ENCODE results near the gene MAZ.
"Not testable (repeated sequence)": the region's sequence is repeated elsewhere in the genome, so short reads cannot be mapped to it uniquely, and the experiment has no call there.

Gene MAZ

DNA sequence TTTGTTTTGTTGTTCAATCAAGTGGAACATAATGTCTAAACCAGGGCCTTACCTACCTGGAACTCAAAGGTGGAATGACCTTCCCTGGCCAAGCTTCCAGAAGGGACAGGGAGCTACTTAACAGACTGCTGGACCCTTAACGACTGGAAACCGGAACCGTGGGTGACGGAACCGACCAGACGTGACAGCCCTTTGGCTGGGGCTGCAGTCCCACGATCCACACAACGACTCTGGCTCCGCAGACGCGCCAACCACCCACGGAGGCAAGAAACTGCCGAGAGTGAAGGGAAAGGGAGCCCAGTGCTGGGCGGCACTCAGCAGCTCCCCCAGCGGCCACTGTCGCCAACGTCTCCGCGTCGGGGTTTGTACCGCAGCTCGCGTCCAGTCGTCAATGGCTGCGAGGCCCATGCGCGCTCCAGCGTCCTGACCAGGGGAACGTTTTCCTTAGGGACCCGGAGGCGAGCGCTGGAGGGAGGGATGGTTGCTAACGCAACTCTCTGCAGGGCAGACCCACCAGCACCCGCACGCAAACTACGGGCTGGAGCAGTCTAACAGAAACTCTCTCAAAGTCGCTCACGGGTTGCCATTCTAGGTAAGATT lies 21.3 kb upstream of the MAZ start:
- DNase-seq = peak; percentile 89

DNA sequence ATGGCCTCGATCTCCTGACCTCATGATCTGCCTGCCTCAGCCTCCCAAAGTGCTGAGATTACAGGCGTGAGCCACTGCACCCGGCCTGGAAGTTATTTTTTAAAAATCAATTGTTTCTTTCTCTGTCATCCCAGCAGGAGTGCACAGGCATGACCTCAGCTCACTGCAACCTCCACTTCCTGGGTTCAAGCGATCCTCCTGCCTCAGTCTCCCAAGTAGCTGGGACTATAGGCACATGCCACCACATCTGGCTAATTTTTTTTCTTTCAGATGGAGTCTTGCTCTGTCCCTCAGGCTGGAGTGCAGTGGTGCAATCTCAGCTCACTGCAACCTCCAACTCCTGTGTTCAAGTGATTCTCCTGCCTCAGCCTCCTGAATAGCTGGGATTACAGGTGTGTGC lies 19.2 kb upstream of the MAZ start:
- DNase-seq = not testable (repeated sequence)

DNA sequence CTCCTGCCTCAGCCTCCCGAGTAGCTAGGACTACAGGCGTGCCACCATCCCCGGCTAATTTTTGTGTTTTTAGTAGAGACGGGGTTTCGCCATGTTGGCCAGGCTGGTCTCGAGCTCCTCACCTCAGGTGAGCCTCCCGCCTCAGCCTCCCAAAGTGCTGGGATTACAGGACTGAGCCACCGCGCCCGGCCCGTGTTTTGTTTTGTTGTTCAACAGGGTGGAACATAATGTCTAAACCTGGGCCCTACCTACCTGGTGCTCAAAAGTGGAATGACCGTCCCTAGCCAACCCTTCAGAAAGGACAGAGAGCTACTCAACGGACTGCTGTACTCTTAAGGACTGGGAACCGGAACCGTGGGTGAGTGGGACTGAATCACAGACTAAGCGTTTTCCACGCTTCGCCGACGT lies 16.6 kb upstream of the MAZ start:
- no peak for DNase-seq

DNA sequence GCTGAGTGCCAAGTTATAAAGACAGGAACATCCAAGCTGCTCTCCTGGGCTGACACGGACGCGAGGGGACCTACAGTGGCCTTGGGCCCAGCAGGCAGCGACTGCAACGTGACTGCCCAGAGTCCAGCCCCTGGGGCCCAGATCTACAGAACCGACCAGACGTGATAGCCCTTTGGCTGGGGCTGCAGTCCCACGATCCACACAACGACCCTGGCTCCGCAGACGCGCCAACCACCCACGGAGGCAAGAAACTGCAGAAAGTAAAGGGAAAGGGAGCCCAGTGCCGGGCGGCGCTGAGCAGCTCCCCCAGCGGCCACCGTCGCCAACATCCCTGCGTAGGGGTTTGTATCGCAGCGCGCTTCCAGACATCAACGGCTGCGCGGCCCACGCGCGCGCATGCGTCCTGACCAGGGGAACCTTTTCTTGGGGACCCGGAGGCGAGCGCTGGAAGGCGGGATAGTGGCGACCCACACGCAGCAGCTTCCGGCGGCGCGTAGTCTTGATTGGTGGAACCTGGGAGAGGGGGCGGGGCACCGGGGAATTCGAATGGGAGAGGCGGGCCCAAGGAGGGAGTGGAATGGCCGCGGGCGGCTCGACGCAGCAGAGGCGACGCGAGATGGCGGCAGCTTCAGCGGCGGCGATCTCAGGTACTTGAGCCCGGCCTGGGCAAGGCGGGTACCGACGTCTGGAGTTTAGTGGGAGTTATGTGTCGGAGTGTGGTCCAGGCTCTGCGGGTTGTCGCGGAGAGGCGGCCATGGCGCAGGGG lies 16.0 kb upstream of the MAZ start, which contains the start of gene KIF22:
TSS of gene KIF22 (plus strand) at position 569 of the 766 bp plus-strand sequence. CDS start at position 578, 9 bp downstream.
- peak; percentile 99 for DNase-seq

DNA sequence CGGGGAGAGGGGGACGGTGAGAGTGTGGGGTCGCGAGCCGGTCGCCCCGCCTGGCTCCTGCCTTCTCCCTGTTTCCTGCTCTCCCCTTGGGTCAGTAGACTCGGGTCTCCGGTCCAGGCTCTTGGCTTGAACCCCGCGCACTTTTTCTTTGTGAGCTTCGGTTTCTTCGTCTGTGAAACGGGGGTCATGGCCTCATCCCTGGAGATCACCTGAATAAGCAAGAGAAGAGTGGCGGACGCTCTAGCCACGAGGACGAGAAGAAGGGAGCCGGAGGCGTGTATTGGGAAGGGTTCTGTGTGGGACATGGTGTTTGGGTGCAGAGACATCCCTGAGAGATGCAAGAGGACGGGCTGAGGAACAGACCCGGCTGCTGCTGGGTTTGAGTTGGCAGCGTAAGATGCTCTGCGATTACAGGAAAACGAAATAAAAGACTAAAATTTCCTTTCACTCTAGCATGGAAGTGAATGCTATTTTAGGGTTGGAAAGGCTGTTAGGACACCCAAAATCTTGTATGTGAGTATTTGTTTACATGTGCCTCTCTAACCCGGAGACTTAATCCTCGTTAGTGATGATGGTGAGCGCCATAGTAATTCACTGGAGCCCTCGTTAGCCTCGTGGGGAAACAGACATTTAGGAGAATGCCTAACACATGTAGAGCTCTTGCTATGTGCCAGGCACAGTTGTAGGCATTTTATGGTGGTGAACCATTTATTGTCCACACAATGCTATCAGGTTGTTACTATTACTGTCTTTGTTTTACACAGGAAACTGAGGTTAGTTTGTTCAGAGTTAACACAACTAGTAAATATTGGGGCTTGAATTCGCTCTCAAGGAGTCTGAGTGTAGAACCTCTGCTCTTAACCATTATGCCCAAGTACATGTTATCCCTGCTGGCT lies 15.1 kb upstream of the MAZ start:
- DNase-seq = no peak

DNA sequence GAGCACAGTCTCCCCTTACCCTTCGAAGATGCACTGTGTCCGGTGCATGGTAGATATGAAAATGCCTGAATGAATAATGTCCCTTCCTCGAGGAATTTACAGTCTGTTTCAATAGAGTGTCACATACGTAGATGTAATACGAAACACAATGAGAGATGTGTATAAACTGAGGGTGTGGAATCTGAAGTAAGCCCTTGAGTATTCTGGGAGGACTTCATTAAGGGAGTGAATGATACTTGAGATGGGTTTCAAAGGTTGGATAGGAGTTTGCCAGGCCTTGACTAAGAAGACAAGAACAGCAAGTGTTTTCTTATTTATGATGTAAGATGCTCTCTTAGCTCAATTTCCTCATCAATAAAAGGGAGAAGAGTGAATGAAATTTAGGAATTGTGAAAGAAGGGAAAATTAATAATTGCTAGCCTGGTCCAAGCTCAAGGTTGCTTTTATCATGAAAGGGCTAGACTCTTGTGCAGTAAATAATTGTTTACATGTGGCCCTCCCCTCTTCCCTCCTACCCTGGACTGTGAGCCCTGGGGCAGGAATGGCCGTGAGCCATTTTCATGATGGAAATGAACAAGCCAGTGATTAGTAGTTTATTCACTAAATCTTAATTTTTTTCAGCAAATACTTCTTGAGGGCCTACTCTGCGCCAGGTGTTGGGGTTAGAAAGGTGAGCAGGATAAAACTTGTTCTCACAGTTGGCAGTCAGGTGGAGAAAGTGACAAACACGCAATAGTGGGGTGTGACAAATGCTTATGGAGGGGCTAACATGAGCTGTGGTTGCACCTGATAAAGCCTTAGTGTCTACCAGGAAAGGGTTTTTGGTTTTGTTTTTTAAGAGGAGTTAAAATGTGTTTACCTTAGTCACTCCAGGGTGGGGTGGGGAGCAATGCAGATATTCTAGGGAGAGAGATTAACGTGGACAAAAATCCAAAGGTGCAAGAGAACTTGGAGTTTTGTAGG lies 14.2 kb upstream of the MAZ start:
- DNase-seq = no peak

DNA sequence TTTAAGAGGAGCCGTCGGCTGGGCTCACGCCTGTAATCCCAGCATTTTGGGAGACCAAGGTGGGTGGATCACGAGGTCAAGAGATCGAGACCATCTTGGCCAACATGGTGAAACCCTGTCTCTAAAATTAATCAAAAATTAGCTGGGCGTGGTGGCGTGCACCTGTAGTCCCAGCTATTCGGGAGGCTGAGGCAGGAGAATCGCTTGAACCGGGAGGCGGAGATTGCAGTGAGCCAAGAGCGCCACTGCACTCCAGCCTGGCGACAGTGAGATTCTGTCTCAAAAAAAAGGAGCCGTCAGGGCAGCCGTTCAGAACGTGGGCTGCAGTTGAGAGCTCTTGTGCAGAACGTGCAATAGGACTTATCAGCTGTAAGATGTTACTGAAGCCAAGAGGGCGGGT lies 13.2 kb upstream of the MAZ start:
- not testable (repeated sequence) for DNase-seq

DNA sequence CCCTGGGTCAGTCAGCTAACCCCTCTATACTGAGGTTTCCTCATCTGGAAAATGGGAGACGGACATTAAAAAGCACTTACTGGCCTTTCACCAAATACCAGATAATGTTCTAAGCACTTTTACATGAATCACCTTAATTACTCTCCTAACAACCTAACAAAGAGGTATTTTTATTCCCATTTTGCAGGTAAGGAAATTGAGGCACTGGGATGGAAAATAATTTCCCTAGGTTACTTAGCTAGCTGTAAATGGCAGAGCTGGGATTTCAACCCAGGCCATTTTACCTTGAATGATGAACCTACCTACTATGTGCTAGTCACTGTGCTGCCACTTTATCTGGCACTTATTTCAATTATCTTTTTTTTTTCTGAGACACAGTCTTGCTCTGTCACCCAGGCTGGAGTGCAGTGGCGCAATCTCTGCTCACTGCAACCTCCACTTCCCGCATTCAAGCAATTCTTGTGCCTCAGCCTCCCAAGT lies 12.1 kb upstream of the MAZ start:
- no peak for DNase-seq

DNA sequence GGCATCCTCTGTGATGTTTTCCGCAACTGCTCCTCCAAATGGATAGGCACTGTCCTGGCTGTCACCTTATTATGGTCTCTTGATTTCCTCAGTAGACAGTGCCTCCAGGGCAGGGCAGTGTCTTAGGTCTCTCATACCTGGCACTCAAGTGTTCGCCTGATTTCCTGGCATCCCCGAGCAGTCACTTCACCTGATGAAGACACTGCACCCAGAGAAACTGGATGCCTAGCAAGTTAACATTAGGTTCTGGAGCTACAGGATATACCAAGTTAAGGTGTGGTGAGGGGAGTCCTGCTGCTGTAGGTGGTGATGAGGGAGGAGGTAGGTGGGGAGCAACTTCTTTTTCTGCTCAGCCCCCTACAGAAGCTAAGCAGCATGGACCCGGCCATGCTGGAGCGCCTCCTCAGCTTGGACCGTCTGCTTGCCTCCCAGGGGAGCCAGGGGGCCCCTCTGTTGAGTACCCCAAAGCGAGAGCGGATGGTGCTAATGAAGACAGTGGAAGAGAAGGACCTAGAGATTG lies 3.9 kb upstream of the MAZ start:
- no peak for DNase-seq

DNA sequence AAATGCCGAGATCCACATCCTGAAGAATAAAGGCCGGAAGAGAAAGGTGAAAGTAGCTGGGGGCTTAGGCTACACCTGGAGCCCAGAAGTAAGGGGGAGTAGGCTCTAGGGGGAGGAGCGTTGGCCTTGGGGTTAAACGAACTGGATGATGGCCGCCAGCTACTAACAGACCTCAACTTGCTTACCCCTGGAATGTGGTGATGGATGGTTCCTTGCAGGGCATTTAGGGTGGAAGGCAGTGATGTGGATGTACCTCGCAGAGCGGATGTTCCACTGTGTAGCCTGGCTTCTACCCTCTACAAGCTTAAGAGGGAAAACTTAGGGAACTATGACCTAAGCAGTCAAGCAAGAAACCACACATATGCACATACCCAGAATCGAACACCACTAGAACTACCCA lies 2.3 kb upstream of the MAZ start:
- DNase-seq = no peak

DNA sequence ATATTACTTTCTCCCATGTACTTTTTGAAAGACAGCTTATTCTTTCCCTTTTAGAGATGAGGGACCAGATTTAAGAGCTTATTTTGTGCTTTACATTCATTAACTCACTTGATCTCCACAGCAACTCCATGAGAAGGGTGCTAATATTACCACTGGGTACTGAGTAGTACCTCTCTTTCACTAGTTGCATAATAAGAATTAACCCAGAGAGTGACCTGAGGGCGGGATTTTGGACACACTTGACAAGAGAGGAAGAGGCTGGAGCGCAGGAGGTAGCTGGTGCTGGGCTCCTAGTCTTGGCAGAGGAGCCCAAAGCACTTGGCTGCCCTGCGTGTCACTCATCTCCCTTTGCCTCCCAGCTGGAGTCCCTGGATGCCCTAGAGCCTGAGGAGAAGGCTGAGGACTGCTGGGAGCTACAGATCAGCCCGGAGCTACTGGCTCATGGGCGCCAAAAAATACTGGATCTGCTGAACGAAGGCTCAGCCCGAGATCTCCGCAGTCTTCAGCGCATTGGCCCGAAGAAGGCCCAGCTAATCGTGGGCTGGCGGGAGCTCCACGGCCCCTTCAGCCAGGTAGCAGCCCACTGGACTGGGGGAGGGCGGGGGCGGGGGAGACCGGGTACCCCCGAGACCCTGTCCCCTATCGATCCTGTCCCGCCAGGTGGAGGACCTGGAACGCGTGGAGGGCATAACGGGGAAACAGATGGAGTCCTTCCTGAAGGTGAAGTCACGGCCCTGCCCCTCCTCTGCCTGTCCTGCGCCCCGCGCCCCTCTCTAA lies 1.7 kb upstream of the MAZ start:
- no peak for DNase-seq

DNA sequence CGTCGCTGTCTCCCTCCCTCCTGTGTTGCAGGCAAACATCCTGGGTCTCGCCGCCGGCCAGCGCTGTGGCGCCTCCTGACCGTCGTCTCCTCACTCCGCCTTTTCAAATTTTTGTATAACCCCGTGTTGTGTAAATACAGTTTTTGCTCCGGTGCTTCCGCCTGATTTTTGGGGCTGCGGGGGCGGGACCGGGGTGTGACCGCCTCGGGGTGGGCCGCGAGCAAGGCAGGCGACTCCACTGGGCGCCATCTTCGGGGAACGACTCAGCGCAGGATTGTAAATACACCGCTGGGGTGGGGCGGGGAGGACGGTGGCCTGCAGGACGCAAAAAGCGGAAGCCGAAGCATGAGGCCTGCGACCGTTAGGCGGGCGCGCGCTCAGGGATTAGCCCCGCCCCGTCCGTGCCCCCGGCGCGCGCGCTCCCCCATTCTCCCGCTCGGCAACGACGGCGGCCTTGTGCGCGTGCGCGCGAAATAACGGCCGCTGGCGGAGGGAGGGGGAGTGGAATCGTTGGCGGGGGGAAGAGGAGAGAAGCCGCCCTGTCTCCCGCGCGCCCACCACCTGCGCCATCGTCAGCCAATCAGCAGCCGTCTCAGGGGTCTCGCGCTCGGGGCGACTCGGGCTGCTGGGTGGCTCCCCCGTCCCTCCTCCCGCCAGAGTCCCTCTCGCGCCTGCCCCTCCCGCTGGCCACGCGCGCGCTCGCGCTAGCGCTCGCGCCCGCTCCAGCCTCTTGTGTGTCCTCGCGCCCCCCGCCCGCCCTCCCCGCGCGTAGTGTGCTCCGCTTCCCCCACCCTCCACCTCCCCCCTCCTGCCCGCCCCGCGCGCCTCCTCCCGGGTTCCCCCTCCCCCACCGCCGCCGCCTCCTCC lies 864 bp upstream of the MAZ start:
- DNase-seq = peak; percentile 98

DNA sequence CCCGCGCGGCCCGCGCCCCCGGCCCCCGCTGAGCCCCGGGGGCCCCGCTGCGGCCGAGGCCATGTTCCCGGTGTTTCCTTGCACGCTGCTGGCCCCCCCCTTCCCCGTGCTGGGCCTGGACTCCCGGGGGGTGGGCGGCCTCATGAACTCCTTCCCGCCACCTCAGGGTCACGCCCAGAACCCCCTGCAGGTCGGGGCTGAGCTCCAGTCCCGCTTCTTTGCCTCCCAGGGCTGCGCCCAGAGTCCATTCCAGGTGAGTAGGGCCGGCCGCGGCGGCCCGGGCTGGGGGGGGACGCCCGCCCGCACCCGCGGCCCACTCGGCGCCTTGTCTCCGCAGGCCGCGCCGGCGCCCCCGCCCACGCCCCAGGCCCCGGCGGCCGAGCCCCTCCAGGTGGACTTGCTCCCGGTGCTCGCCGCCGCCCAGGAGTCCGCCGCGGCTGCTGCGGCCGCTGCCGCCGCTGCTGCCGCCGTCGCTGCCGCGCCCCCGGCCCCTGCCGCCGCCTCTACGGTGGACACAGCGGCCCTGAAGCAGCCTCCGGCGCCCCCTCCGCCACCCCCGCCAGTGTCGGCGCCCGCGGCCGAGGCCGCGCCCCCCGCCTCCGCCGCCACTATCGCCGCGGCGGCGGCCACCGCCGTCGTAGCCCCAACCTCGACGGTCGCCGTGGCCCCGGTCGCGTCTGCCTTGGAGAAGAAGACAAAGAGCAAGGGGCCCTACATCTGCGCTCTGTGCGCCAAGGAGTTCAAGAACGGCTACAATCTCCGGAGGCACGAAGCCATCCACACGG lies 504 bp downstream of the MAZ start:
- DNase-seq = peak; percentile 87

DNA sequence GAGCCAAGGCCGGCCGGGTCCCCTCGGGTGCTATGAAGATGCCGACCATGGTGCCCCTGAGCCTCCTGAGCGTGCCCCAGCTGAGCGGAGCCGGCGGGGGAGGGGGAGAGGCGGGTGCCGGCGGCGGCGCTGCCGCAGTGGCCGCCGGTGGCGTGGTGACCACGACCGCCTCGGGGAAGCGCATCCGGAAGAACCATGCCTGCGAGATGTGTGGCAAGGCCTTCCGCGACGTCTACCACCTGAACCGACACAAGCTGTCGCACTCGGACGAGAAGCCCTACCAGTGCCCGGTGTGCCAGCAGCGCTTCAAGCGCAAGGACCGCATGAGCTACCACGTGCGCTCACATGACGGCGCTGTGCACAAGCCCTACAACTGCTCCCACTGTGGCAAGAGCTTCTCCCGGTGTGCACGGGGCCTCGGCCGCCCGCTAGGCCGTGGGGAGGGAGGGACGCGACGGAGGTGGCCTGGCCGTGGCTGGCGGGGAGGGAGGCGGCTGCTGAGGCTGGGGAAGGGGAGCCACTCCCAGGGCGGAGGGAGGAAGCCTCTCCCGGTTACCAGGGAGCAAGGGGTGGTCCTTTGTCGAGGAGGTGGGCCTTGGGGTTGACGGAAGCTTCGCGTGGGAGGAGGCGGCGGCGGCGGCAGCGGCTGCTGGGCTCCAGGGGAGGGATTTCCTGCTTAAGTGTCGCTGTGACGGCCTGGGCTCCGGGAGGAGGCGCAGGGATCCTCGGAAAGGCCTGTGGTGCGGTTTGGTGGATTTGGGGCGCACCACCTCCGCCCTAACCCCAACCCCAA lies 1.3 kb downstream of the MAZ start:
- DNase-seq = peak; percentile 95

DNA sequence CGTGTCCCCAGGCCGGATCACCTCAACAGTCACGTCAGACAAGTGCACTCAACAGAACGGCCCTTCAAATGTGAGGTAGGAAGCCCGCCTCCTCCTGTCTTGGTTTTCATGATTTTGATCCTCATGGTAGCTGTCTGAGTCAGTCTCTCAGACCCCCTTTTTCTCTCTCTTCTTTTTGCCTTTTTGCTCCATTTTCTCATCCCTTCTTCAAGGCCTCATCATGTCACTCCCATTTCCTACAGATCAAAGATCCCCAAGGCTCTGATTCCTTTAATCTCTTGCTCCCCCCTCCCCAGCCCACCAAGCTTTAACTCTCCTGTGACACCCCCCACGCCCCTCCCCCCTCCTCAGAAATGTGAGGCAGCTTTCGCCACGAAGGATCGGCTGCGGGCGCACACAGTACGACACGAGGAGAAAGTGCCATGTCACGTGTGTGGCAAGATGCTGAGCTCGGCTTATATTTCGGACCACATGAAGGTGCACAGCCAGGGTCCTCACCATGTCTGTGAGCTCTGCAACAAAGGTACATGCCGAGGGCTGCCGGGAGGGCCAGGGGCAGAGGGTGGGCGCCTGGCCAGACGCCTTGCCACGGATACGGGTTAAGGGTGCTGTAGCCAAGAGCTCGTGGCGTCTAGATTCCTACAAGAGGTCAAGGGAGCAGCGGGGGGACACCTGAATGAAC lies 2.0 kb downstream of the MAZ start:
- DNase-seq = peak; percentile 78

DNA sequence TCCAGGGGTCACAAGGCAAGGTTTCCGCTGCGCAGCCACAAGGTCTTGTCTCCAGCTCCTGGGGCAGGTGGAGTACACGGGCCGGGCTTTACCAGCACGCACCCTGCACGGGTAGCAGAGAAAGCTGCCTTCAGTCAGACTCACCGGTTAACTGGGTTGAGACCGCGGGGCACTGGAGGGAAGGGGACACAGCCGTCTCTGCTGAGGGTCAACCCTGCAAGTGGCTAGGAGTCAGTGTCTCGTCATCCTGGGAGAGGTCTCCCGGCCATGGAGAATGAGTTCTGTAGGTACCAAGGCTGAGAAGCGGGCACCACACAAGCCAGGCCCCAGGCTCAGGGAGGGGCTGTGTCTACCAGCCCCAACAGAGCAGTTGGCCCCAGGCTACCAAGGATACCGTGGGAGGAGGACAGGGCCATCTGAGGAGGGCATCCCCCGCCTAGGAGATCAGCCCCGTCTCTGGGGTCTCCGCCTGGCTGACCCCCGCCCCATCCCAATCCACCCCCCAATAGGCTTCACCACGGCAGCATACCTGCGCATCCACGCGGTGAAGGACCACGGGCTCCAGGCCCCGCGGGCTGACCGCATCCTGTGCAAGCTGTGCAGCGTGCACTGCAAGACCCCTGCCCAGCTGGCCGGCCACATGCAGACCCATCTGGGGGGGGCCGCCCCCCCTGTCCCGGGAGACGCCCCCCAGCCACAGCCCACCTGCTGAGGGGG lies 2.9 kb downstream of the MAZ start:
- peak; percentile 67 for DNase-seq

Data from activated CD8-positive, alpha-beta memory T cell treated with anti-CD3 and anti-CD28 coated beads for 24 hours (primary cell).